ENCODE measurements around the gene ZDHHC1.

DNA sequence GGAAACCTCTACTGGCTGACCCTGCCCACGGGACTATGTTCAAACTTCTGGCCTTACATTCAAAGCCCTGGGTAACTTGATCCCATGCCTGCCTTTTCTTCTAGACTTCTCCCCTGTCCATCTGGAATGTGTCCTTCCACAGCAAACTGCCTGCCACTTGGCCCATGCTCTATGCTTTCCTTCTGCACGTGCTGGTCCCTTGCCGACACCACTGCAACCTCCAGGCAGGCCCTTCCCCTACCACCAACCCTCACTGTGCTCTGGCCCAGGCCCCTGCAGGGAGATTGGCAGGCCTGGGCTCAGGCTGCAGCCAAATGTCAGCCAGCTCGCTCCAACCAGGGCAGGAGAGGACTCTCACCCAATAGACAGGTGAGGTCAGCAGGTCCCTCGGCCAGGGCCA lies 25.6 kb upstream of the ZDHHC1 start:
- TF ChIP-seq, protein P1, sequence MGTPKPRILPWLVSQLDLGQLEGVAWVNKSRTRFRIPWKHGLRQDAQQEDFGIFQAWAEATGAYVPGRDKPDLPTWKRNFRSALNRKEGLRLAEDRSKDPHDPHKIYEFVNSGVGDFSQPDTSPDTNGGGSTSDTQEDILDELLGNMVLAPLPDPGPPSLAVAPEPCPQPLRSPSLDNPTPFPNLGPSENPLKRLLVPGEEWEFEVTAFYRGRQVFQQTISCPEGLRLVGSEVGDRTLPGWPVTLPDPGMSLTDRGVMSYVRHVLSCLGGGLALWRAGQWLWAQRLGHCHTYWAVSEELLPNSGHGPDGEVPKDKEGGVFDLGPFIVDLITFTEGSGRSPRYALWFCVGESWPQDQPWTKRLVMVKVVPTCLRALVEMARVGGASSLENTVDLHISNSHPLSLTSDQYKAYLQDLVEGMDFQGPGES (IDR thresholded peaks at IDR 0.05; ENCODE audit: low read depth, low read length), result no peak
- TF ChIP-seq JUND (IDR thresholded peaks at IDR 0.05) (no peak), TAF1 (IDR thresholded peaks at IDR 0.05; ENCODE audit: borderline replicate concordance, low read depth, low read length) (no peak), RXRA (IDR thresholded peaks at IDR 0.05; ENCODE audit: borderline replicate concordance, low read depth) (no peak), YY1 (IDR thresholded peaks at IDR 0.05; ENCODE audit: low read depth) (no peak), RFX5 (IDR thresholded peaks at IDR 0.05; ENCODE audit: low read length) (no peak), EZH2phosphoT487 (IDR thresholded peaks at IDR 0.05; ENCODE audit: borderline replicate concordance, low read depth) (no peak), POLR2AphosphoS5 (IDR thresholded peaks at IDR 0.05; ENCODE audit: low read depth, low read length) (no peak), NRF1 (IDR thresholded peaks at IDR 0.05; ENCODE audit: low read depth, low read length) (no peak)
- TF ChIP-seq, protein P2, sequence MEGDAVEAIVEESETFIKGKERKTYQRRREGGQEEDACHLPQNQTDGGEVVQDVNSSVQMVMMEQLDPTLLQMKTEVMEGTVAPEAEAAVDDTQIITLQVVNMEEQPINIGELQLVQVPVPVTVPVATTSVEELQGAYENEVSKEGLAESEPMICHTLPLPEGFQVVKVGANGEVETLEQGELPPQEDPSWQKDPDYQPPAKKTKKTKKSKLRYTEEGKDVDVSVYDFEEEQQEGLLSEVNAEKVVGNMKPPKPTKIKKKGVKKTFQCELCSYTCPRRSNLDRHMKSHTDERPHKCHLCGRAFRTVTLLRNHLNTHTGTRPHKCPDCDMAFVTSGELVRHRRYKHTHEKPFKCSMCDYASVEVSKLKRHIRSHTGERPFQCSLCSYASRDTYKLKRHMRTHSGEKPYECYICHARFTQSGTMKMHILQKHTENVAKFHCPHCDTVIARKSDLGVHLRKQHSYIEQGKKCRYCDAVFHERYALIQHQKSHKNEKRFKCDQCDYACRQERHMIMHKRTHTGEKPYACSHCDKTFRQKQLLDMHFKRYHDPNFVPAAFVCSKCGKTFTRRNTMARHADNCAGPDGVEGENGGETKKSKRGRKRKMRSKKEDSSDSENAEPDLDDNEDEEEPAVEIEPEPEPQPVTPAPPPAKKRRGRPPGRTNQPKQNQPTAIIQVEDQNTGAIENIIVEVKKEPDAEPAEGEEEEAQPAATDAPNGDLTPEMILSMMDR (IDR thresholded peaks at IDR 0.05), result no peak
- TF ChIP-seq, protein P3, sequence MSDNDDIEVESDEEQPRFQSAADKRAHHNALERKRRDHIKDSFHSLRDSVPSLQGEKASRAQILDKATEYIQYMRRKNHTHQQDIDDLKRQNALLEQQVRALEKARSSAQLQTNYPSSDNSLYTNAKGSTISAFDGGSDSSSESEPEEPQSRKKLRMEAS (IDR thresholded peaks at IDR 0.05; ENCODE audit: low read depth), result no peak
